ENCODE results near the gene PLXNB3.

Gene PLXNB3

GRCh38 chrX:153762626-153763173, 1.3 kb upstream of the PLXNB3 start:
- no peaks in the 10 kb centered on the region; the same call in 1 of the 2 replicates for H3K4me1 ChIP-seq (ENCODE audit: control insufficient read depth, insufficient read depth, low read length)
- H3K27me3 ChIP-seq (ENCODE audit: control insufficient read depth, insufficient read depth, low read length): no peaks in the 10 kb centered on the region
- H3K9me3 ChIP-seq (ENCODE audit: control insufficient read depth, insufficient read depth, low read length): no peaks in the 10 kb centered on the region
- H3K4me3 ChIP-seq (ENCODE audit: low read length): no peak overlapping the region
- no peak for DNase-seq (ENCODE audit: low read depth, low spot score)
- no CpG with 5 or more reads among the region's 14 CpGs for WGBS (ENCODE audit: insufficient coverage, insufficient read length)
- H3K27ac ChIP-seq (ENCODE audit: low read length): no peak overlapping the region
- no peaks in the 10 kb centered on the region for H3K36me3 ChIP-seq (ENCODE audit: control insufficient read depth, insufficient read depth, low read length)

- Histone ChIP-seq H3K4me3 (ENCODE audit: low read length) (no peak overlapping the region), H3K36me3 (ENCODE audit: control insufficient read depth, insufficient read depth, low read length) (no peaks in the 10 kb centered on the region), H3K27ac (ENCODE audit: low read length) (no peak overlapping the region), H3K9me3 (ENCODE audit: control insufficient read depth, insufficient read depth, low read length) (no peaks in the 10 kb centered on the region), H3K4me1 (ENCODE audit: control insufficient read depth, insufficient read depth, low read length) (no peaks in the 10 kb centered on the region; the same call in 1 of the 2 replicates), H3K27me3 (ENCODE audit: control insufficient read depth, insufficient read depth, low read length) (no peaks in the 10 kb centered on the region)
- WGBS (ENCODE audit: insufficient coverage, insufficient read length): no CpG with 5 or more reads among the region's 18 CpGs
- DNase-seq (ENCODE audit: low read depth, low spot score): no peak
Measured at GRCh38 chrX:153763298-153763932, 634 bp upstream of the PLXNB3 start.

GRCh38 chrX:153764786-153765137, 713 bp downstream of the PLXNB3 start:
- Histone ChIP-seq H3K4me3 (ENCODE audit: low read length) (no peak overlapping the region), H3K27ac (ENCODE audit: low read length) (no peak overlapping the region), H3K4me1 (ENCODE audit: control insufficient read depth, insufficient read depth, low read length) (no peaks in the 10 kb centered on the region; the same call in 1 of the 2 replicates), H3K9me3 (ENCODE audit: control insufficient read depth, insufficient read depth, low read length) (no peaks in the 10 kb centered on the region), H3K27me3 (ENCODE audit: control insufficient read depth, insufficient read depth, low read length) (no peaks in the 10 kb centered on the region), H3K36me3 (ENCODE audit: control insufficient read depth, insufficient read depth, low read length) (no peaks in the 10 kb centered on the region)
- no peak for DNase-seq (ENCODE audit: low read depth, low spot score)
- no CpG with 5 or more reads among the region's 7 CpGs for WGBS (ENCODE audit: insufficient coverage, insufficient read length)

GRCh38 chrX:153765138-153766079, 1.4 kb downstream of the PLXNB3 start:
- Histone ChIP-seq H3K27me3 (ENCODE audit: control insufficient read depth, insufficient read depth, low read length) (no peaks in the 10 kb centered on the region), H3K36me3 (ENCODE audit: control insufficient read depth, insufficient read depth, low read length) (no peaks in the 10 kb centered on the region), H3K4me3 (ENCODE audit: low read length) (no peak overlapping the region), H3K27ac (ENCODE audit: low read length) (no peak overlapping the region), H3K9me3 (ENCODE audit: control insufficient read depth, insufficient read depth, low read length) (no peaks in the 10 kb centered on the region), H3K4me1 (ENCODE audit: control insufficient read depth, insufficient read depth, low read length) (no peaks in the 10 kb centered on the region; the same call in 1 of the 2 replicates)
- whole genome bisulfite sequencing (ENCODE audit: insufficient coverage, insufficient read length): no CpG with 5 or more reads among the region's 27 CpGs
- no peak for DNase-seq (ENCODE audit: low read depth, low spot score)

DNA sequence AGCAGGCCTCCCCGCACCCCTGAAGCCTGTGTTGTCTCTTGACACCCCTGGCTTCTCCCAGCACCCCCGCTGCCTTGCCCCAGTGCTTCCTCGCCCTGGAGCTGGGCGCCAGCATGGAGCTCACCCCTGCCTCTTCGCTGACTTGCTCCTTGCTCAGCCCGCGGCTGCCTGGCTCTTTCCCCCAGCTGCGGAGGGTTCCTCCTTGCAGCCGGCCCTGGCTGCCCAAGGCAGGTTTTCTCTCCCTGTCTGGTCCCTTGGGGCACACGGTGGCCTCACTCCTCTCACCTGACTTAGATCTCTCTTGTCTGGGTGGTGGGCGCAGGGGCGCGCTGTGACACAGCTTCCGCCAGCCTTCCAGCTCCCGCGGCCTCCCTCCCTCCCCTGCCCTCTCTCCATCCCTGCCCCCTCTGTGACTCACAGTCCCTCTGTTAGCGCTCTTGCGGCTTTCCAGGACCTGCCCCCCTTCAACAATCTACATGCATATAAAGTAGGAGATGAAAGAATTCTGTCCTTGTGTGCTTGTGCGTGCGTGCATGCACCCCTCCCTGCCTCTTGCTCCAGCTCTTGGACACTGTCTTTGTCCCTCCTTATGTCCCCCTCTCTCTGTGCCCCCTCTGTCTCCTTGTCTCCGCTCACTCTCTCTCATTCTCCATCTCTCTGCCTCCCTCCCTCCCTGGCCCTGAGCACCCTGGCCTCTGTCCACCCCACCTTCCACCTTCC, 2.2 kb downstream of the PLXNB3 start:
- Histone ChIP-seq H3K27me3 (ENCODE audit: control insufficient read depth, insufficient read depth, low read length) (no peaks in the 10 kb centered on the region), H3K4me1 (ENCODE audit: control insufficient read depth, insufficient read depth, low read length) (no peaks in the 10 kb centered on the region; the same call in 1 of the 2 replicates), H3K4me3 (ENCODE audit: low read length) (no peak overlapping the region), H3K36me3 (ENCODE audit: control insufficient read depth, insufficient read depth, low read length) (no peaks in the 10 kb centered on the region), H3K27ac (ENCODE audit: low read length) (no peak overlapping the region), H3K9me3 (ENCODE audit: control insufficient read depth, insufficient read depth, low read length) (no peaks in the 10 kb centered on the region)
- no CpG with 5 or more reads among the region's 21 CpGs for WGBS (ENCODE audit: insufficient coverage, insufficient read length)
- DNase-seq (ENCODE audit: low read depth, low spot score): no peak

- WGBS (ENCODE audit: insufficient coverage, insufficient read length): no CpG with 5 or more reads among the region's 56 CpGs
- H3K36me3 ChIP-seq (ENCODE audit: control insufficient read depth, insufficient read depth, low read length): no peaks in the 10 kb centered on the region
- H3K27ac ChIP-seq (ENCODE audit: low read length): no peak overlapping the region
- no peak overlapping the region for H3K4me3 ChIP-seq (ENCODE audit: low read length)
- DNase-seq (ENCODE audit: low read depth, low spot score): no peak
- no peaks in the 10 kb centered on the region for H3K9me3 ChIP-seq (ENCODE audit: control insufficient read depth, insufficient read depth, low read length)
- H3K4me1 ChIP-seq (ENCODE audit: control insufficient read depth, insufficient read depth, low read length): no peaks in the 10 kb centered on the region; the same call in 1 of the 2 replicates
- H3K27me3 ChIP-seq (ENCODE audit: control insufficient read depth, insufficient read depth, low read length): no peaks in the 10 kb centered on the region
Measured at GRCh38 chrX:153766871-153767673, 3.0 kb downstream of the PLXNB3 start.

GRCh38 chrX:153767674-153768055, 3.6 kb downstream of the PLXNB3 start:
- Histone ChIP-seq H3K27me3 (ENCODE audit: control insufficient read depth, insufficient read depth, low read length) (no peaks in the 10 kb centered on the region), H3K9me3 (ENCODE audit: control insufficient read depth, insufficient read depth, low read length) (no peaks in the 10 kb centered on the region), H3K27ac (ENCODE audit: low read length) (no peak overlapping the region), H3K4me3 (ENCODE audit: low read length) (no peak overlapping the region), H3K36me3 (ENCODE audit: control insufficient read depth, insufficient read depth, low read length) (no peaks in the 10 kb centered on the region), H3K4me1 (ENCODE audit: control insufficient read depth, insufficient read depth, low read length) (no peaks in the 10 kb centered on the region; the same call in 1 of the 2 replicates)
- no peak for DNase-seq (ENCODE audit: low read depth, low spot score)
- no CpG with 5 or more reads among the region's 20 CpGs for WGBS (ENCODE audit: insufficient coverage, insufficient read length)

GRCh38 chrX:153768311-153769157, 4.5 kb downstream of the PLXNB3 start:
- Histone ChIP-seq H3K4me3 (ENCODE audit: low read length) (no peak overlapping the region), H3K27me3 (ENCODE audit: control insufficient read depth, insufficient read depth, low read length) (no peaks in the 10 kb centered on the region), H3K36me3 (ENCODE audit: control insufficient read depth, insufficient read depth, low read length) (no peaks in the 10 kb centered on the region), H3K4me1 (ENCODE audit: control insufficient read depth, insufficient read depth, low read length) (no peaks in the 10 kb centered on the region; the same call in 1 of the 2 replicates), H3K9me3 (ENCODE audit: control insufficient read depth, insufficient read depth, low read length) (no peaks in the 10 kb centered on the region), H3K27ac (ENCODE audit: low read length) (no peak overlapping the region)
- WGBS (ENCODE audit: insufficient coverage, insufficient read length): no CpG with 5 or more reads among the region's 22 CpGs
- no peak for DNase-seq (ENCODE audit: low read depth, low spot score)

- Histone ChIP-seq H3K27me3 (ENCODE audit: control insufficient read depth, insufficient read depth, low read length) (no peaks in the 10 kb centered on the region), H3K9me3 (ENCODE audit: control insufficient read depth, insufficient read depth, low read length) (no peaks in the 10 kb centered on the region), H3K27ac (ENCODE audit: low read length) (no peak overlapping the region), H3K36me3 (ENCODE audit: control insufficient read depth, insufficient read depth, low read length) (no peaks in the 10 kb centered on the region), H3K4me3 (ENCODE audit: low read length) (no peak overlapping the region), H3K4me1 (ENCODE audit: control insufficient read depth, insufficient read depth, low read length) (no peaks in the 10 kb centered on the region)
- no CpG with 5 or more reads among the region's 23 CpGs for WGBS (ENCODE audit: insufficient coverage, insufficient read length)
- DNase-seq (ENCODE audit: low read depth, low spot score): no peak
Measured at GRCh38 chrX:153769158-153769864, 5.3 kb downstream of the PLXNB3 start.

Data from iPS DF 6.9 (cell line).